ENCODE data around the gene NCOR1. TPM values are rescaled to one million over a fixed set of nuclear protein-coding genes. Genes with fewer than 3 reads are reported as not detected.
"Not testable (repeated sequence)": the region's sequence is repeated elsewhere in the genome, so short reads cannot be mapped to it uniquely, and the experiment has no call there.

Gene NCOR1
- total and polyA plus RNA-seq, 2 of the 13 experiments (the other 11 are each of a cell fraction or from before 2014, with no cell fraction given): 57.0 to 71.7 TPM

GRCh38 chr17:16117149-16117548 is 98.2 kb downstream of the NCOR1 start (continued):
- TF ChIP-seq ZBTB26 (CRISPR knock-in tag; IDR thresholded peaks at IDR 0.05; ENCODE audit: borderline replicate concordance): no peak
- TF ChIP-seq KDM4B (CRISPR knock-in tag; IDR thresholded peaks at IDR 0.05): no peak
- TF ChIP-seq NFE2 (CRISPR knock-in tag; IDR thresholded peaks at IDR 0.05): no peak
- TF ChIP-seq USF2 (IDR thresholded peaks at IDR 0.05; ENCODE audit: low read depth, low read length): no peak
- no peak for TF ChIP-seq USF2 (CRISPR knock-in tag; IDR thresholded peaks at IDR 0.05; ENCODE audit: borderline replicate concordance)
- no peak for TF ChIP-seq NCOR1 (IDR thresholded peaks at IDR 0.05; ENCODE audit: borderline replicate concordance, low read length)
- no peak for TF ChIP-seq MIXL1 (CRISPR knock-in tag; IDR thresholded peaks at IDR 0.05)
- no peak for TF ChIP-seq RXRA (CRISPR knock-in tag; IDR thresholded peaks at IDR 0.05)
- no peak for TF ChIP-seq ARID2 (CRISPR knock-in tag; IDR thresholded peaks at IDR 0.05; ENCODE audit: borderline replicate concordance)

- H3K4me2 ChIP-seq (ENCODE audit: low read depth, low read length); H4K20me1 ChIP-seq (ENCODE audit: insufficient read depth, low read length); H3K27ac ChIP-seq (ENCODE audit: extremely low read length, insufficient read depth, low read length); intact Hi-C loops (cut with micrococcal nuclease; ENCODE audit: unreplicated experiment); POLR2A ChIA-PET; H3K27me3 ChIP-seq (ENCODE audit: control insufficient read depth in 1 of 2, insufficient read depth in 2 of 2, low read length in 2 of 2); H3K9me3 ChIP-seq (ENCODE audit: low read length); H3K4me3 ChIP-seq (replicated peaks in 1 of 3; ENCODE audit: insufficient read depth in 1 of 3, low read depth in 2 of 3, low read length in 3 of 3); FAIRE-seq; in situ Hi-C loops (cut with HindIII; ENCODE audit: extremely low pct_ligation_motif_present, low pct_unique_long_range_greater_than_20kb); CTCF ChIA-PET (ENCODE audit: low intra/inter-chr PET ratio, low total read pairs); BruUV-seq (replicated peaks); DNase-seq (ENCODE audit: low spot score); H2AFZ ChIP-seq (ENCODE audit: low read length); H3K79me2 ChIP-seq (ENCODE audit: insufficient read depth, low read length); H3K4me1 ChIP-seq (ENCODE audit: insufficient read depth, low read length); H3K9ac ChIP-seq (ENCODE audit: insufficient read depth, low read depth, low read length); ATAC-seq: not testable (repeated sequence)
- peak; percentile 97 for TF ChIP-seq ZNF841 (CRISPR knock-in tag; IDR thresholded peaks at IDR 0.05; ENCODE audit: borderline replicate concordance)
- peaks cover 13 to 63% of the 10 kb centered on the region in 2 experiments for H3K36me3 ChIP-seq (replicated peaks in 1 of 2; ENCODE audit: control insufficient read depth in 1 of 2, insufficient read depth in 2 of 2, low read length in 2 of 2)
- WGBS (ENCODE audit: low lambda C conversion rate): 96% methylated on average over 2 of the region's 3 CpGs
Observed at GRCh38 chr17:16115077-16115698, 100.1 kb downstream of the NCOR1 start.
